ENCODE data around the gene C1orf122. TPM values are rescaled to one million over a fixed set of nuclear protein-coding genes. Genes with fewer than 3 reads are reported as not detected.

C1orf122 gene
- total RNA-seq, 1 donor from 2014 or later, result 284 TPM

DNA sequence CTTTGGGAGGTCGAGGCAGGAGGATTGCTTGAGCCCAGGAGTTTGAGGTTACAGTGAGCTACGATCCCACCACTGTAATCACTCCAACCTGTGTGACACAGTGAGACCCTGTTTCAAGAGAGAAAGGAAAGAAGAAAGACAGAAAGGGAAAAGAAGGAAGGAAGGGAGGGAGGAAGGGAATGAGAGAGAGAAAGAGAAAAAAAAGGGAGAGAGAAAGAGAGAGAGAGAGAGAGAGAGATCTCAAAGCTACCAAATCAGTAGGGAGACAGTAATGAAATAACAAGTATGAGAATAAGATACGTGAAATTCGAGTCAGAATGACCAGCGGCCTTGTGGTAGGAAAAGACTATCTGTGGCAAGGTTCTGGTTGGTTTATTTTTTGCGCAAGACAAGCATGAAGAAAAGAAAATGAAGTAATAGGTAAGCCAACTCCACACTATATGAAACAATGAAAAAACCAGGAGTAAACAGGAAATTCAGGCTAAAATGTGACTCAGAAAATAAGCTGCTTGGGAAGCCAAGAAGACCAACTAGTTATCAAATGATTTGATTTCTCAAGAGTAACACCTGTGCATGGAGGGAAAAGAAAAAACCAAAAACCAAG, 42.9 kb downstream of the C1orf122 start:
- H3K27ac ChIP-seq, result no peak overlapping the region
- H3K9me3 ChIP-seq, result no peaks in the 10 kb centered on the region
- TF ChIP-seq, protein P1, sequence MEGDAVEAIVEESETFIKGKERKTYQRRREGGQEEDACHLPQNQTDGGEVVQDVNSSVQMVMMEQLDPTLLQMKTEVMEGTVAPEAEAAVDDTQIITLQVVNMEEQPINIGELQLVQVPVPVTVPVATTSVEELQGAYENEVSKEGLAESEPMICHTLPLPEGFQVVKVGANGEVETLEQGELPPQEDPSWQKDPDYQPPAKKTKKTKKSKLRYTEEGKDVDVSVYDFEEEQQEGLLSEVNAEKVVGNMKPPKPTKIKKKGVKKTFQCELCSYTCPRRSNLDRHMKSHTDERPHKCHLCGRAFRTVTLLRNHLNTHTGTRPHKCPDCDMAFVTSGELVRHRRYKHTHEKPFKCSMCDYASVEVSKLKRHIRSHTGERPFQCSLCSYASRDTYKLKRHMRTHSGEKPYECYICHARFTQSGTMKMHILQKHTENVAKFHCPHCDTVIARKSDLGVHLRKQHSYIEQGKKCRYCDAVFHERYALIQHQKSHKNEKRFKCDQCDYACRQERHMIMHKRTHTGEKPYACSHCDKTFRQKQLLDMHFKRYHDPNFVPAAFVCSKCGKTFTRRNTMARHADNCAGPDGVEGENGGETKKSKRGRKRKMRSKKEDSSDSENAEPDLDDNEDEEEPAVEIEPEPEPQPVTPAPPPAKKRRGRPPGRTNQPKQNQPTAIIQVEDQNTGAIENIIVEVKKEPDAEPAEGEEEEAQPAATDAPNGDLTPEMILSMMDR (IDR thresholded peaks at IDR 0.05), result no peak
- no peaks in the 10 kb centered on the region for H3K27me3 ChIP-seq
- no peak for DNase-seq (ENCODE audit: low spot score in 2 of 2)
- peaks cover 8 to 17% of the 10 kb centered on the region in 2 donors for H3K36me3 ChIP-seq
- intact Hi-C loops (cut with DNase I), result no loop called here
- H3K4me3 ChIP-seq, result no peak overlapping the region
- peaks cover 0 to 18% of the 10 kb centered on the region in 2 donors for H3K4me1 ChIP-seq

DNA sequence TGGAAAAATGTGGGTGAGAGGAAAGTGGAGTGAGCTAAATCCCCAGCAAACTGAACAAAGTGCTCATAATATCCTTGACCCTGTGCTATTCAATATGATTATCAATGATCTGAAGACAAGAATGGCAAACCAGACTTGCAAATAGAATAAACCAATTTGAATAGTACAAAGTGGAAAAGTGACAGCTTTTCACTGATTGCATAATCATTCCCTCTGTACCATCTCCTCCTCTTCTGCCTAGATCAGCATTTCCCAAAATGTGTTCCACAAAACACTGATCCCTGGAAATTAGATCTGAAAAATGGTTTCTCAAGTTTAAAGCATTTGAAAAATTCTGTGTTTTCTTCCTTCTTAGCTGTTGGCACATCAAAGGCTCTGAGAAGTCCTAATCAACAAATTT, 43.7 kb downstream of the C1orf122 start:
- Histone ChIP-seq H3K4me1 (peaks cover 0 to 24% of the 10 kb centered on the region in 2 donors), H3K27ac (no peak overlapping the region)

DNA sequence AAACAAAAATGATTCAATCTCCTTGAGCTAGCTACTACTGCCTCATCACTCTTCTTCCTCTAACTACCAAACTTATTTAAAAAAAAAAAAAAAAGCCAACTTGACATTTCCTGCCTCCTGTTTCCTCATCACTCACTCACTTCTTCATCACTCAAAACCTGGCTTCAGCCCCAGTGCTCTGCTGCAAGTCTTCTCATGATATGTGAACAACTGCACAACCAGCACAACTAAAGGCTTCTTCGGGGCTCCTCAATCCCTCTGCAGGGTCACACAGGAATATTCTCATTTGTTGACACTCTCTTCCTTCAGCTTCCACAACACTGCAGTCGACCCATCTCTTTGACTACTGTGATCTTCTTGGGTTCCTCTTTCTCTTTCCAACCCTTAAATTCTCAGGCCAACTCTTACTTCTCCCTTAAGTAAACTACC, 44.2 kb downstream of the C1orf122 start:
- TF ChIP-seq, protein P1 (IDR thresholded peaks at IDR 0.05), result no peak
- no peak overlapping the region for H3K4me3 ChIP-seq
- no peaks in the 10 kb centered on the region for H3K27me3 ChIP-seq
- intact Hi-C loops (cut with DNase I), result no loop called here
- DNase-seq (ENCODE audit: low spot score in 2 of 2), result no peak
- H3K9me3 ChIP-seq, result no peaks in the 10 kb centered on the region
- H3K27ac ChIP-seq, result no peak overlapping the region
- H3K4me1 ChIP-seq, result peaks cover 0 to 26% of the 10 kb centered on the region in 2 donors
- peaks cover 8 to 19% of the 10 kb centered on the region in 2 donors for H3K36me3 ChIP-seq

More for the DNA sequence above, 43.7 kb downstream of the C1orf122 start:
- Histone ChIP-seq H3K9me3 (no peaks in the 10 kb centered on the region), H3K4me3 (no peak overlapping the region), H3K27me3 (no peaks in the 10 kb centered on the region), H3K36me3 (peaks cover 8 to 19% of the 10 kb centered on the region in 2 donors)
- no peak for DNase-seq (ENCODE audit: low spot score in 2 of 2)
- intact Hi-C loops (cut with DNase I), result no loop called here
- TF ChIP-seq, protein P1 (IDR thresholded peaks at IDR 0.05), result no peak

DNA sequence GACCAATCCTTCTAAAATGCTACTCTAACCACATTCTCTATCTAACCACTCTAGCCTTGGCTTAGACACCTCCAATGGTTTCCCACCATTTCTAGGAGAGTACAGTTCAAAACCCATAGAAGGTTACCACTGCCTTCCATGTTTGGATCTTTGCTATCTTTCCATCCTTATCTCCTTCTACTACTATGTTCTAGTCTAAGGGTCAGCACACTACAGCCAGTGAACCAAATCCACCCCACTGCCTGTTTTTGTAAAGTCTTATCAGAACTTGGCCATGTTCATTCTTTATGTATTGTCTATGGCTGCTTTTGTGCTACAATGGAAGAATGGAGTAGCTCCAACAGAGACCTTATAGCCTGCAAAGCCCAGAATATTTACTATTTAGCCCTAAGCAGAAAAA, 45.6 kb downstream of the C1orf122 start:
- Histone ChIP-seq H3K36me3 (peaks cover 4 to 13% of the 10 kb centered on the region in 2 donors), H3K4me3 (no peak overlapping the region), H3K4me1 (peaks cover 0 to 26% of the 10 kb centered on the region in 2 donors), H3K27me3 (no peaks in the 10 kb centered on the region), H3K27ac (no peak overlapping the region), H3K9me3 (no peaks in the 10 kb centered on the region)
- TF ChIP-seq, protein P1 (IDR thresholded peaks at IDR 0.05), result no peak
- intact Hi-C loops (cut with DNase I), result no loop called here
- DNase-seq (ENCODE audit: low spot score in 2 of 2), result no peak

DNA sequence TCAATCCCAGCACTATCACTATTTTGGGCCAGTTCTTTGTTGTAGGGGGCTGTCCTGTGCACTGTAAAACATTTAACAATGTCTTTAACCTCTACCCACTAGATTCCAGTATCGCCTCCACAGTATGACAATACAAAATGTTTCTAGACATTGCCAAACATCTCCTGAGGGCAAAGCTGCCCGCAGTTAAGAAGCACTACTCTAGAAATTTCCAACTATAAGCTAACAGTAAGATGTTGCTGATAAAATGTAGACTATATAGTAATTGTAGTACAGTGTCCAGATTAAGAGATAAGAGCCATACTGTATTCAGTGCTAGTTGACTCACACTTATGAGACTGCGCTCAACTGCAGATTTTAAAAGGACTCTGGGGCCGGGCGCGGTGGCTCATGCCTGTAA, 46.8 kb downstream of the C1orf122 start:
- peaks cover 4 to 13% of the 10 kb centered on the region in 2 donors for H3K36me3 ChIP-seq
- intact Hi-C loops (cut with DNase I), result no loop called here
- no peaks in the 10 kb centered on the region for H3K9me3 ChIP-seq
- no peak overlapping the region for H3K4me3 ChIP-seq
- TF ChIP-seq, protein P1 (IDR thresholded peaks at IDR 0.05), result no peak
- DNase-seq (ENCODE audit: low spot score in 2 of 2), result no peak
- peaks cover 6 to 33% of the 10 kb centered on the region in 2 donors for H3K4me1 ChIP-seq
- H3K27ac ChIP-seq, result no peak overlapping the region
- no peaks in the 10 kb centered on the region for H3K27me3 ChIP-seq

Other genes with a start within 250 kb of the C1orf122 start
- 17.0 TPM for gene GNL2, start 211.9 kb upstream of the C1orf122 start, total RNA-seq
- gene RSPO1, start 172.9 kb upstream of the C1orf122 start, total RNA-seq, result not detected
- 0.75 TPM for gene CDCA8, start 115.3 kb upstream of the C1orf122 start, total RNA-seq
- 0.11 TPM for gene EPHA10, start 42.7 kb upstream of the C1orf122 start, total RNA-seq
- 0.43 TPM for gene MANEAL, start 13.9 kb upstream of the C1orf122 start, total RNA-seq
- gene YRDC, start 418 bp downstream of the C1orf122 start, total RNA-seq, result 9.7 TPM
- 10.6 TPM for gene MTF1, start 51.8 kb downstream of the C1orf122 start, total RNA-seq
- gene INPP5B, start 139.3 kb downstream of the C1orf122 start, total RNA-seq, result 11.7 TPM
- gene SF3A3, start 182.2 kb downstream of the C1orf122 start, total RNA-seq, result 20.3 TPM
- 60.1 TPM for gene FHL3, start 197.7 kb downstream of the C1orf122 start, total RNA-seq
- gene UTP11, start 204.9 kb downstream of the C1orf122 start, total RNA-seq, result 16.5 TPM
- not detected for gene POU3F1, start 239.0 kb downstream of the C1orf122 start, total RNA-seq